HL-60/S4 (cell line): Measurements from ENCODE around the gene MUSTN1.

Experiments
- in situ Hi-C: fragments of 300-500 bp; cut with MboI; formaldehyde crosslinking; loops from 2 replicates; pipeline ENCODE4 v1.14.3; 2022; ENCODE audit warnings: low sequenced_read_pairs

Gene MUSTN1

DNA sequence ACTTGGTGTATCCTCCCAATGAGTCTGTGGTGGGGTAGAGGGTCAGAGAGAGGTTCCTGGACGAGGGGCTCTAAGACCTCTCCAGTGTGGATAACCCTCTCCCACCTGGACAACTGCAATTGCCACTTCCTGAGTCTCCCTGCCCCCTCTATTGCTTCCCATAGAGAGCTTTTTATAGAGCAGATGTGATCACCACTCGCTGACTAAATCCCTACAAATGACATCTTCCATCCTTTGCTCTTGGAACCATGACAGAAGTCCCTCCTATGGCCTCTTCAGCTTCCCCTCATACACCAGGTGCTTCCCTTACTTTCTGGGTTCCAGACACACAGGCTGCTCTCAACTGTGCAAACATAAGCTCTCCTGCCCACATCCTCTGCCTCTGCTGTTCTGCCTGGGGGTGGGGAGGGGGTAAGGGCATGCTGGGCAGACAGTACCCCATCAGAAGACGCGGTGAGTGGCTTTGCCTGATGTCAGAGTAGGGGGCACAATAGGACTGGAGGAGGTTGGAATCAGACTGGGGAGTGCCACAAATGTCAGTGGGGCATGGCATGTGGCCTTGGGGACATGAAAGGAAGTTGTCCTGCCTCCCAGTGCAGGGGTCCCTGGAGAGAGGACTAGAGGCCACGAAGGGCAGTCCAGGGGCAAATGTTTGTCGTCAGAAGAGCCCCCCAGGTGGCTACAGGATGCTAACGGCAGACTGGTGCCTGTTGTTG lies 25.0 kb downstream of the MUSTN1 start:
- in situ Hi-C loops, result no loop called here

DNA sequence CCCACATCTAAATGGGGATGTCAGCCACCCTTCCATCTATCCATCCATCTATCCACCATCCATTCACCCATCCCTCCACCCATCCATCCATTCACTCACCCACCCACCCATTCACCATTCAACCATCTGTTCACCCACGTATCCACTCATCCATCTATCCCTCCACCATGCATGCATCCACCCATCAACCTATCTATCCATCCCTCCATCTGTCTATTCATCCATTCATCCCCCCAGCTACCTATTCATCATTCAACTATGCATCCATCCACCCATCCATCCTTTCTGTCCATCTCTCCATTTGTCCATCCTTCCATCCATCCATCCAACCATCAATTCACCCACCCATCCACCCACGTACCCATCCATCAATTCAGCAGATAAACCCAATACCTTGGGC lies 25.7 kb downstream of the MUSTN1 start:
- in situ Hi-C loops, result no loop called here

DNA sequence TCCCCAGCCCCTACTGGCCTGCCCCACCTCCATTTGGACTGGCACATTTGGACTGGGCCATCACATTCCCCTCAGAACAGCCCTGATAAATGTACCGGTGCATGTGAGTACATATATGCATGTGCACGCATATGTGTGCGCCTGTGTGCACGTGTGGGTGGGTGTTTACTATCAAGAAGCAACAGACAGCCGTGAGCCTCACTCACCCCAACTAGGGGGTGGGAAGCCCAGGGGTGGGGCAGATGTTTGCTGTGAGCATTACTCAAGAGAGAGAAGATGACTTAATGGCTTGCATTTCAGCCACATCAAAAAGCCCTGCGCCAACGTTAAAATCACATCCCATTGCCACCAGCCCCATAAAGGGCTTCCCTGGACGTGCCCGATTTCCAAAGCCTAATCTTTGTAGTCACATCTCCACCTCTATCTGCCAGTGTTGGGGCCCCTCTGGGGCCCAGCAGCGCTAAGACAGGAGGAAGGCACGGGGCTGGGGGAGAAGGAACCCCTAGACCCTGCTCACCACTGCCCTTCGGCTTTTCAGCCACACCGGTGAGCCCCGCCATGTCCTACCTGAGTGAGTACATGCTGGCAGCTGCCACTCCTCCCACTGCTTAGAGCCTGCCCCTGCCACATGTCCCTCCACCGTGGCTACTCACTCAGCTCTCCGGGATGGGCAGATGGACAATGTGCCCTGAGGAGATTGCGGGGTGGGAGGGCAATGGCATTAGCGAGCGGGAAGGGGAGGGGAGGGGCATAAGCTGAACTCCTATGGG lies 29.4 kb downstream of the MUSTN1 start:
- in situ Hi-C loops, result no loop called here

DNA sequence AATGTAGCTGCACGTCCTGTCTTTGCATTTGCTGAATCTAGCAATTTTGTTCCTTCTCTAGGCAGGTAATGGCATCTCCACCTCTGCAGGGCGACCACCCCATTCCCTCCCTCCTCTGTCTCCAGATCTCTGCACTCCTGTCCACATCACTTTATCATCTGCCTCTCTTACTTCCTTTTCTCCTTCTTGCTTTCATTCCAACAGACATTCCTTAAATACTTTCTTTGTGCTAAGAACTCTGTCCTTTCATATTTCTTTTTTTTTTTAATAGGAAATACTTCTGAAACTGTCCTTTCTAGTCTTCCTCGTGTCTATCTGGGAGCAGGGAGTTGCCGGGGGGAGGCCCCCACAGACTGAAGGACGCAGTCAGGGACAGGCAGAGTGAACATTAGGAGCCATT lies 33.0 kb downstream of the MUSTN1 start:
- in situ Hi-C loops, result no loop called here

DNA sequence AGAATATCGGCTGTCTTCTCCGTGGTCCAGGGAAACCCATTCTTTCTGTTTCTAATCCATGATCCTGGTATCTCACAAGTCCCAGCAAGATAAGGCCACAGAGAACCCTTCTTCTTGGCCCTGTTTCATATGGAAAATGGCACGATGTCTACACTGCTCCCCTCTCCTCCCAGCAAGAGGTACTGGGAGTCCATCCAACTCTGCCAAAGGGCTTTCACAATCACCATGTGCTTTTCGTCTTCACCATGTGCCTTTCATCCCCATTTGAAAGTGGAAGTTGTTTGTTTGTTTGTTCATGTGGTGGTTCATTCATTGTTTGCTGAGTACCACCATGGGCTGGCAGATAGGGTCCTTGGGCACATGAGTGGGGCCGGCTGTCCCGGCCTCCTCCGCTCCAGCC lies 34.7 kb downstream of the MUSTN1 start:
- in situ Hi-C loops, result no loop called here

DNA sequence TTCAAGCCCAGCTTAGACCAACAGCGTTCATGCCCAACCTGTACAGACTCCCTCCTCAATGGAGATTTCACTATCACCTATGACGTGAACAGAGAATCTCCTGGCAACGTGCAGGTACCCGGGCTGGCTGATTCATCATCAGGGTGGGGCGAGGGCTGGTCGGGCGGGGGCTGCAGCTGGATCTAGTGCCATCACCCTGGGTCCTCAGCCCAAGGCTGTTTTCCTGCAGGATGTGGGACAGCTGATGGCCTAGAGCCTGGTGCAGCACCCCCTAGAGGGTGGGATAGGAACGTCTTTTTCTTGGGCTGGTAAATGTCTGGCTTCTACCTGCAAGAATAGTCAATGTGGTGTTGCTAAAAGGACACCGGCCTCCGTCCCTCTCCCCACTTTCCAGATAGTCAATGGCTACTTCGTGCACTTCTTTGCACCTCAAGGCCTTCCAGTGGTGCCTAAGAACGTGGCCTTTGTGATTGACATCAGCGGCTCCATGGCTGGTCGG lies 35.8 kb downstream of the MUSTN1 start:
- in situ Hi-C loops, result no loop called here

DNA sequence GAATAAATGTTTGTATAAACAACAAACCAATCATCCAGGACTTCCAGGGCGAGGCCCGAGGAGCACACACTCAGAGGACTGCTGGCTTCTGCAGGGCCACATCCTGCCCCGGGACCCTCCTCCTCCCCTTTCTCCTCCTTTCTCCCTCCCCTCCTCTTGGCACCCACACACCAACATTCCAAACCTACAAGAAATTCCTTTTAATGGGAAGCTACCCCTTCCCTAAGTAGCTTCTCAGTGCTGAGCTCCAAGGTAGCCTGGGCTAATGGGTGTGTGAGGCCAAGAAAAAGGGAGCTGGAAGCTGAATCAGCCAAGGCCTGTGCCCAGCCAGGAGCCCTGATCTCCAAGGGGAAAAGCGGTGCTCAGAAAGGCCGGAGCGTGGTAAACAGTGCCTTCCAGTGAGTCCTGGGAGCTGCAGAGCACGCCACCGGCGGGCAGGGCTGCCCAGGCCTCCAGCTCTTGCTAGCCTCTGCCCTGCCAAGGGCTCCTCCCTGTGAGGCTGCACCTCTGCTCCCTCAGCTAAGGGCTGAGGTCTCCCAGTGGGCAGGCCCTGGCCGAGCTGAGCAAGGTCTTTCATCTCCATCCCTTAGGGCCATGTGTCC lies 36.3 kb downstream of the MUSTN1 start:
- in situ Hi-C loops, result no loop called here

DNA sequence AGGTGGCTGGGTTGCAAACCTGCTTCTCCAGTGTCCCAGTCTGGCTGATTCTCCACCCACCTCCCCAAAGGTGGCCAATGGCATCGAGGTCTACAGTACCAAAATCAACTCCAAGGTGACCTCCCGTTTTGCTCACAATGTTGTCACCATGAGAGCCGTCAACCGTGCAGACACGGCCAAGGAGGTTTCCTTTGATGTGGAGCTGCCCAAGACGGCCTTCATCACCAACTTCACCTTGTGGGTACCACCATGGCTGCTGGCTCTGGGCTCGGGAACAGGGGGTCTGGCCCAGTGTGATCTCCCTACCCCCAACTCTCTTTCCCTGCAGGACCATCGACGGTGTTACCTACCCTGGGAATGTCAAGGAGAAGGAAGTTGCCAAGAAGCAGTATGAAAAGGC lies 38.4 kb downstream of the MUSTN1 start:
- in situ Hi-C loops, result no loop called here

DNA sequence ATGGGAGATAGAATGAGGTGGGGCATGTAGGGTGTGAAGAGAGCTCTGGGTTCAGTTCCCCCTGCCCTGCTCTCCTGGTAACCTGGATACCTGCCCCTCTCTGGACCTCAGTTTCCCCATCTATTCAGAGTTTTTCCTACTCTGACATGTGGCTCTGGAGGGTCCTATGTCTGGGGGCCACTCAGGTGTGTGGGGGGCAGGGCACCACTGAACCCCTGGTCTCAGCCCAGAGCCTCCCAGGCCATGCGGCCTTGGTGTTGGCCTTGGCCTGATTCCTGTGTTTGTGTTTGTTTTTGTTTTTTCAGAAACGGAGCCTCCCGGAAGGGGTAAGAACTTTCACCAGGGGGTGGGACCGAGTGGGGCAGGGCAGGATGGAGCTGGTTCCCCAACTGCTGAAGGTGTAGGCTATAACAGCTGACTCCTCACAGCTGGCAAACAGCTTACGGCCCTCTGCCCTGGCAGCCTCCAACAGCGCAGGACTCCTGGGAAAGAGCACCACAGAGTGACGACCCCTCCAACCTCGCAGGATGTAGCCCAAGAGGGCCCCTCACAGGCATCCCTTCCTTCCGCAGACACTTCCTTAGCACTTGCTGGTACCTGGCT lies 39.4 kb downstream of the MUSTN1 start:
- in situ Hi-C loops, result no loop called here

DNA sequence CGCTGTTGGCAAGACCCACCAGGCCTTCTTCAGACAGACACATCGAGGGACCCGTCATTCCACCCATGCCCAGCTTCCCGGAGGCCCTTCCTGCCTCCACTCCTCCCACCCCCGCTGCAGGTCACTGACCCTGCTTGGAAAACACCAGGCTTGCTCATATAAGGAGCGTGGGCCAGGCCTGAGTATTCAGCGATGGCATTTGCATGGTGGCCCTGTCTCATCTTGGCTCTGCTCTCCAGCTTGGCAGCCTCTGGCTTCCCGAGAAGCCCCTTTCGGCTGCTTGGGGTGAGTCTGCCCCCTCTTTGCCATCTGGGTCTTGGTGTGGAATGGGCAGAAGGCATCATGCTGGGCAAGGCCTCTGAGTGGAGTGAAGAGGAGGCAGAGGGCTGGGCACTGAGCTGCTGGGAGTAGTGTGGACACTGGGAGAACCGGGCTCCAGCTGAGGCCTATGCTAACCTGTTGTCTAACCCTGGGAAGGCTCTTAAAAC lies 40.2 kb downstream of the MUSTN1 start, which contains the start of gene ITIH3:
Gene ITIH3, plus strand, starts transcription at position 185 of the 488 bp plus-strand sequence. Its CDS starts 8 bp downstream, at position 193.
- in situ Hi-C loops, result no loop called here

DNA sequence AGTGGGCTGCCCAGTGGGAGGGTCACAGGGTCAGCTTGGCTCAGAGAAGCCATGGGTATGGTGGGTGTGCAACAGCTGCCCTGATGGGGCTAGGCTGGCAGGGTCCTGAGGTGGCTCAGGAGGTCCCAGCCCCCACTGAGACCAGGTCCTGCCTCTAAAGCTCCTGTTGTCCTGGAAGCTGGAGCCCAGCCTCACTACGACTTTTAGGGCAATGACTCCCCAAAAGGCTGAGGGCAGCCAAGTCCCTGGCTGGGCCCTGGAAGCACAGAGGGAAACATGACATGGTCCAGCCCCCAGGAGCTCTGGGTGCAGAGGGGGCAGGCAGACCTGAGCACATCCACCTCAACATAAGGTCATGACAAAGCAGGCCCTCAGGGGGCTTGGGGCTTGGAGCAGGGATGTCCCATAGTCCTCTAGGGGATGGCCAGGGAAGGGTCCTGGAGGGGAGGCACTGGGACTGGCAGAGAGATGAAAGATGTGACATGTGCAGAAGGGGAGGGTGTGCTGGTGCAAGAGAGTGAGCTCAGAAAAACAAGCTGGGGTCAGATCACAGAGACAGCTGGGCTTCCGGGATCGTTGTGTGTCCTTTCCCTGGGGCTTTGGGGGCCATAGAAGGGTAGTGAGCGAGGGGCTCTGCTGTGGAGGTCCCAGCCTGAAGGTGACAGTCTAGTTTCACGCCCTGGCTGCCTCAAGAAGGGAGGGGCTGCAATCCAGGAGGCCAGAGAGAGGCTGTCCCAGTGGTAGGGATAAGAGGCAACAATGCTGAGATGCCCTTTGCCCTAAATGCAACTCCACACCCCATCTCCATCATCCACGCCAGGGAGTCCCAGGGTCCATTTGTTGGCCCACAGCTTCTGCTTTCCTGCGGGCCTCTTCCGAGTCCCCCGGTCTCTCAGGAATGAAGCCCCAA lies 40.9 kb downstream of the MUSTN1 start:
- in situ Hi-C loops, result no loop called here

DNA sequence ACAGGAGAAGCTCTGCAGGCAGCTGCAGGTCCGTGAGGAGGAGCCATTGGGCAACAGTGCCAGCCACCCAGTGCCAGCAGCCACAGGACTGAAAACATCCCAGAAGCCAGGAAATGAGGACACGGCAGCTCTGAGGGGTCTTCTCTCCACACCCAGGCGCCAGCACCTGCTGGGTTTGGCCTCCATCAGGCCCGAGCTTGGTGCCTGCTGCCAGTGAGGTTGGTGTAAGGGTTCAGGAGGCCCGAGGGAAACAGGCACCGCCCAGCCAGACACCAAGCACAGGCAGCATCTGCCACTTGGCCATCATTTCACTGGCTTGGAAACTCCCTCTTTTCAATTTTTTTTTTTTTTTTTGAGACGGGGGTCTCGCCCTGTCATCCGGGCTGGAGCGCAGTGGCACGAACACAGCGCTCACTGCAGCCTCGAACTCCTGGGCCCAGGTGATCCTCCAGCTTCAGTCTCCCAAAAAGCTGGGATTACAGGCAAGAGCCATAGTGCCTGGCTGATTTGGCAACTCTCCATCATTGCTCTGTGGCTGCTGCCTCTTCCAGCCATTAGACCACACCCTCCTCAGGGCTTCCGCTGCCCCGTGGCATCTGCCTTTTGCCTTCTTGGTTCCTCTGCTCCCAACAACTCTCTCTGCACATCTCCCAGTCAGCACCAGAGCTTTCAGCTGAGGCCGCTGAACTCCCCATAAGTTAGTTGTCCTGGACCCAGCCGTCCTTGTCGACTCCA lies 41.7 kb downstream of the MUSTN1 start:
- in situ Hi-C loops, result no loop called here

DNA sequence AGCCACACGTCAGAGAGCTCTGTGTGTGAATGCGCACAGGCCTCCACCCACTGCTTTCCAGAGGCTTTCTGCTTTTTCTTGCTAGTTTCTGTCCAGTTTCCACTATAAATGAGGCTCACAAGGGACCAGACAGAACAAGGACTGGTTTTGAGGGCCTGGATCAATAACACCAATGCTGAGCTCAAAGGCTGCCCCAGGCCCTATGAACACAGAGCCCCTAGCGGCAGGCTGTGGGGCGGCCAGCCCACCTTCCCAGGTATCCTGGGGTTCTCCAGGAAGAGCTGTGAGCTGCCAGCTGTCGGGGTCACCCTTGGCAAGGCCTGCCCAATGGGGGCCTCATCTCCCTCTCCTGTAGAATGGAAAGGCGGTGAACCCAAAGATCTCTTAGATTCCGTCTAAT lies 42.4 kb downstream of the MUSTN1 start:
- in situ Hi-C loops, result no loop called here

DNA sequence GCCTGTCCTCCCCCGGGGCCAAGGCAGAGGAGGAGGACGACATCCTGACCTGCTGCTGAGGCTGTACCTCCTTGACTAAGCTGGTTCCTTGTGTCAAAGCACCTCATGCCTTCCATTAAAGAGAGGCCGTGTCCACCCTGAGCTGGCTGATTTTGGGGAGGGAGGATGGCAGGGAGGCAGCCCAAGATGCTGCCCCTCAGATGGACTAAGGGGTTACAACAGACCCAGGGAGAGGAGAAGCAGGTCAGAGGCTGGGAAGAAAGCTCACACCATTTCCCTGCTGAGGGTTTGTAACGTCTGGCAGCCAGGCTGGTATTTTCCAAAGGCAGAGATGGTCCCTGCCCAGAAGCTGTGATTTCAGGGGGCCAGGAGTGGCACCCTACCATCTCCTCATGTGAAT lies 42.9 kb downstream of the MUSTN1 start:
- in situ Hi-C loops, result no loop called here

DNA sequence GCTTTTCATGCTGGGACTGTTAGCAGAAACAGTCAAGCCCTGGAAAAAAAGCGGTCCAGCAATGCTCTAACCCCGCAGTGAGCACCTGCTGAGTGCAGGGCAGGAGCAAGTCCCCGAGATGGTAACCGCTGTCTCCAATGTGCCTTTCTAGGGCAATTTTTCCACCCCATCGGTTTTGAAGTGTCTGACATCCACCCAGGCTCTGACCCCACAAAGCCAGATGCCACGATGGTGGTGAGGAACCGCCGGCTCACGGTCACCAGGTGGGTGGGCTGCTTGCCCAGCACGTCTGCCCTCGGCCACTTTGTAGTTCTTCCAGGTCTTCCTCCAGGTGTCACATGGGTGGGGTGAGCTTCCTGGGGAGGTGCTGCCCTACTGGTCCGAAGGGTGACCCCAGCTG lies 43.5 kb downstream of the MUSTN1 start:
- in situ Hi-C loops, result no loop called here

DNA sequence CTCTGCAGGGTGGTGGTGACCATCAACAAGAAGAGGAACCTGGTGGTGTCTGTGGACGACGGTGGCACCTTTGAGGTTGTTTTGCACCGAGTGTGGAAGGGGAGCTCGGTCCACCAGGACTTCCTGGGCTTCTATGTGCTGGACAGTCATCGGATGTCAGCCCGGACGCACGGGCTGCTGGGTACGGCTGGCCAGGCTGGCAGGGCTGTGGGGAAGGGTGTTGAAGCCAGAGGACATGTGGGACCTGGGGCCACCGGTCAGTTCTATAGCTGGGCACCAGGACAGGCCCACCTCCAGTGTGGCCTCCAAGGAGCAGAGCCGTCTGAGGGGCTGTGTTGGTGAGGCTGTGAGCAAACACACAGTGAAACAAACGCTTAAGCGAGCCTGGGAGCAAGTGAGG lies 44.1 kb downstream of the MUSTN1 start:
- in situ Hi-C loops, result no loop called here

DNA sequence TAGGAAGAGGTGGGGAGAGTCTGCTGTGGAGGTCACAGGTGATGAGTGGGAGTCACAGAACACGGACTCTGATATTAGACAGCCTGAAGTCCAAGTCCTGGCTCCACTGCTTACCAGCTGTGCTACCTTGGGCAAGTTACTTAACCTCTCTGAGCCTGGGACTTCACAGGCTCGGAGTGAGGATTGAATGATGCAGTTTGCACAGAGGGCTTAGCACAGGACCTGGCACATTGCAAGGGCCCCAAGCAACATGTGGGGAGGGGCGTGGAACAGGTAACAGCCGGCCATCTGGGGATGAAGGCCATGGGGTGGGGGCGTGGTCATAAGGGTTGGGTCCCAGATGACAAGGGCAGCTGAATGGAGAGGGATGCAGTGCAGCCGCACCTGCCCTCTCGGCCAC lies 44.5 kb downstream of the MUSTN1 start:
- in situ Hi-C loops, result no loop called here

DNA sequence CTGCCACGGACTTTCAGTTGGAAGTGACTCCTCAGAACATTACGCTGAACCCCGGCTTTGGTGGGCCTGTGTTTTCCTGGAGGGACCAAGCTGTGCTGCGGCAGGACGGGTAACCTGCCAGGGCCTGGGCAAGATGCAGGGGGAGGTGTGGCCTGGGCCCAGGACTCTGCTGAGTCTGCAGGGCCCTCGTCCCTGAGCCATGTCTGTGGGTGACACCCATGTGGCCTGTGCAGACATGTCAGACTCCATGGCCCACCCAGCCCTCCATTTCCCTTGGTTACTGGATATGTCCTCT lies 45.1 kb downstream of the MUSTN1 start:
- in situ Hi-C loops, result no loop called here

DNA sequence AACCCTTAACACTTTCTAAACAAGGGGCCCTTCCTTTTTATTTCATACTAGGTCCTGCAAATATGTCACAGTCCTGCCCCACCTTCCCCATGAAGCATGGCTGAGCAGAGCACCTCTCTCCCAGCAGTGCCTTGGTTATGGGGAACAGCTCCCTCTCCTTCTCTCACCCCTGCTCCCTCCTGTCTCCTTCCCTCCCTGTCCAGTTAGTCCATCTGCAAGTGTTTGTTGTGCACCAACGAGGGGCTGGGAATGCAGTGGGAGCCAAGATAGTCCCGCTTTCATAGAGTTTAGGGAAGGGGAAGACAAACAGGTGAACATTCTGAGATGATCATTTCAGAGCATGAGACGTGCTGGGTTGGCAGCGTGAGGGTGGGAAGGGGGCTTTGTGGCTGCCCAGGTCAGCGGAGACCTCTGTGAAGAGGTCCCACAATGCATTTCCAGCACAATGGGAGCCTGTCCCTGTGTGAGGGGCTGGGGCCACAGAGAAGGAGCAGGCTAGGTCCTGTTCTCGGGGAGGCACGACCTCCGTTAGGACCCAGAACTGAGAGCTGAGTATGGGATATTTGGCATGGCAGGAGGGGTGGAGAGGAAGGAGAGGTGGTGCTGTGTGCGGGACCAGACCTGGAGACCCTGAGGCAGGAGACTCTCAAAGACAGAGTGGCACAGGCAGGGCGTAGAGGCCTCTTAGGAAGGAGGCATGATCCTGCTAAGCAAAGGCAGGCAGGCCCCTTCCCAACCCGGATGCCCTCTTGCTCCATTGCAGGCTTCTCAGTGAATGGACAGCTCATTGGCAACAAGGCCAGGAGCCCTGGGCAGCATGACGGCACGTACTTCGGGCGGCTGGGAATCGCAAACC lies 45.7 kb downstream of the MUSTN1 start:
- in situ Hi-C loops, result no loop called here
